ENCODE data around the gene TNFRSF13B. TPM values are rescaled to one million over a fixed set of nuclear protein-coding genes. Genes with fewer than 3 reads are reported as not detected.
"Not testable (repeated sequence)": the region's sequence is repeated elsewhere in the genome, so short reads cannot be mapped to it uniquely, and the experiment has no call there.

The TNFRSF13B gene
- total RNA-seq, 1 donor from 2014 or later = not detected

DNA sequence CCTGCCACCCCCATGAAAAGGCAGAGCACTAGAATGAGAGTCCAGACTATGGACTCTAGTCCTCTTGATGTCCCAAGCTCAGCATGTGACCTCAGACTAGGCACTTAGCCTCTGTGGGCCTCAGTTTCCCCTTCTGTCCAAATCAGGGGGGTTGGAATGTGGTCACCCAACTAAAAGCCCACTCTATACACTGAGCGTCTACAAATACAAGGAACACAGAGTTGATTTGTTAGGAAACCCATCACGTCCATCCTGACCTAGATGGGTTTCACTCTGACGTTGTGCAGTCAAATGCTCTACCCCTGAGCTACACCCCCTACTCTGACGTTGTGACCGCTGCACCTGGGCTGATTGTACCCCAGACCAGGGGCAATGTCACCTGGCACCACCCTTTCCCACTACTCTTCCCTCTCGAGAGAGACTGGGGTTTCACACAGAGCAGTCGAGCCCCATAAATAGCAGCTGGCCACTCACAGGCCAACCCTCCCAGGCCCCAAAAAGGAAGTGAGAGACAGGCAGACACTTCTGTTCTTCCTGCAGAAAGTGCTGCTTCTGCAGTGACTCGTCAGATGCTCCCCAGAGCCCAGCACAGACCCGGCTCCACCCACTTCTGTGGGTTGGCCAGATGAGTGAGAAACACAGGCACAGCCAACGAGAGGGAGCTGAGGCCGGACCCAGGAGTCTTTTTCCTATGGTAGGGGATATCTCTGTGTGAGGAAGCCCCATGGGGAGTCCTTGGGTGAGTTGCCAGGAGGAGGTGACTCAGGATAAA, 16.1 kb upstream of the TNFRSF13B start:
- peak; percentile 53 for ATAC-seq

DNA sequence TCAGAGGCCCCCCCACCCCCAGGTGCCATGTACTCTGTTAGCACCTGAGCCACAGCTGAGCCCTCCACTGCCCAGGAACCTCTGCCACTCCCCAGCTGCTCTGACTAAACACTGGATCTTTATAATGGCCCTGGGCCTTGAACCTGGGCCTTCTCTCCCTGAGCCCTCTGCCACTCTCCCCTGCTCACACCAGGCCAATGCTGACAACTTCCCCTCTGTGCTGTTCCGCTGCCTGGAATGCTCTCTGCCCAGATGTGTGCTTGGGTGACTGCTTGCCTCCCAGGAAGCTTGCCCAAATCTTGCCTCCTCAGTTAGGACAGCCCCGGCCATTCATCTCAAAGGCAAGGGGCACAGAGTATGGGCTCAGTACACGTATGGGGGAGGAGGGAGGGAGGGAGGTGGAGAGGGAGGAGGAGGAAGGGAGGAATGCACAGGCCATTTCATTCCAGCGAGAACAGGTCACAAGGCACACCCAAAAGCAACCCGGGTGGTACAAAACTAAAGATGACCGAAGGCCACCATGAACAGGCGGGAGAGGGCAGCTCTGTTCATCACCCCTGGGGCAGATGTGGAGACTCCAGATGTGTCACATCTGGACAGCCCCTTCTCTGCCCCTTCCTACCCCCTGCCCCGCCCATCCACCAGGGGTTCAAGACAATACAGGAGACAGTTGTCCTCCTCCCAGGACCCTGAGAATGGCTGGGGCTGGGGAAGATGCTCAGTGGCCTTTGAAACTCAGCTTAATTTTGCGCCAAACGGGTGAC, 15.3 kb upstream of the TNFRSF13B start:
- ATAC-seq (no peak), DNase-seq (ENCODE audit: low spot score) (no peak)

More for the DNA sequence above, 16.1 kb upstream of the TNFRSF13B start:
- no peak for DNase-seq (ENCODE audit: low spot score)

DNA sequence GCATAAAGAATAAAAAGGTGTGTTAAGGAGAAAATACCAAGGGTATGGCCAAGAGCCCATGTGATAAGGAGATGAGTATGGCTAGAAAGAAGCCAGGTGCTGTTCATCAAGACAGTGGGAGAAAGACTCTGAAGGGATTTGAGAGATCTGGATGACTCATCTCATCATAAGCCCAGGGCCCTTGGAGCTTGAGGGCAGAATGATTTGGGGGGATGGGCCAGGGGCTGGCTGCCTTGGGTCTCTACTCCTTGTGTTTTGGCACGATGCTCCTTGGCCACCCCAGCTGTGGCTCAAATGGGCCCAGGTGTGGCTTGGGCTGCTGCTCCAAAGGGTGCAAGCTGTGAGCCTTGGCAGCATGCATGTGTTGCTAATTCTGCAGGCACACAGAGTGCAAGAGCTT, 14.5 kb upstream of the TNFRSF13B start:
- DNase-seq (ENCODE audit: low spot score) (no peak), ATAC-seq (no peak)

DNA sequence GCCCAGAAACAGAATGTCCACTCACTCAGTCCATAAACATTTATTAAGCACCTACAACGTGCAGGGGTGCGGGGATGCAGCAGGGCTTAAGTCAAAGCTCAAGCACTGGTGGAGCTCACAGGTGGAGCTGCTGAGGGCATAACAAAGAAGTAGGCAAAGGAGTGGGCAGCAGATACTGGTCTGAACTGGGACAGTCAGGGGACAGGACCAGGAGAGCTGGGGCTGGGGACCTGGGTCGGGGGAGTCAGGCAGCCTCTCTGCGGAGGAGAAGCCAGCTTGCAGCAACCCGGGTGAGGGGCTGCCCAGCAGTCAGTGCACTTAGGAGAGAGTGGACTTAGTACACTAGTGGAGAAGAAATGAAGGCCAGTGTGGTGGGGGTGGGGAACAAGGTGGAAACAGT, 10.0 kb upstream of the TNFRSF13B start:
- ATAC-seq (no peak), DNase-seq (ENCODE audit: low spot score) (no peak)

DNA sequence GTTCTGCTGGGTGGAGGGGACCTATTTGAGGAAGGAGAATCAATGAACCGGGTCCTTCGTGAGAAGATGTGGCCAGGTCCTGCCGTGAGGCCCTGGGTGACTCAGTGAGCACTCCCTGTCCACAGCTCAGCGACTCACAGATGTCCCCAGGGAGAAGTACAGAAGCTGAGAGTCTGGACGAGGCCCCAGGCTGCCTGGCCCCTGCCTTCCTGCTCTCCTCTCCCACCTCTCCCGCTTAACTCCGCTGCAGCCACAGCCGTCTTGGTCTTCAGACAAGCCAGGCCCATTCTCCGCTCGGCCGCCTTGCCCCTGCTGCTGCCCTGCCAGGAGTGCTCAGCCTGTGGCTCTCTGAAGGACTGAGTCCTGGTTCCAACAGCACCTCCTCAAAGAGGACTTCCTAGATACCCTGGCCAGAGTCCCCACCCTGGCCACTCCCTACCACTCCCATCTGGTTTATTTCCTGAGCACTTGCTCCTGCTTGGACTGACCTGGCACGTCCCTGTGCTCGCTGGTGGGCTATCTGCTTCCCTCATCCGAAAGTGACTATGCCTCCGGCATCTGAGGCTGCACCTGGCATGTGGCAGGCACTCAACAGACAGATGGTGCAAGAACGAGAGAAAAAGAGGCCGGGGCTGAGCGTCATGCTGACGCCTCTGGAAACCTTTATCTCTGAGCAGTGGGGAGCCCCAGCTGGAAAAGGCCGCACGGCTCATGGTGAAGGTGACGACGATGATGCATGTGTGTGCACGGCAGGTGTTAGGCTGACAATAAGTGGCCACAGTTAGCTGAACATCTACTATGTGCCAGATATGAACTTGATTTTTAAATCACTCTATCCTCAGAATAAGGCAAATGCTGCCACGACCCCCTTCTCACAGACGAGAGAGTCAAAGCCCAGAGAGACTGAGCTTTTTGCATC, 9.2 kb upstream of the TNFRSF13B start:
- ATAC-seq = no peak

DNA sequence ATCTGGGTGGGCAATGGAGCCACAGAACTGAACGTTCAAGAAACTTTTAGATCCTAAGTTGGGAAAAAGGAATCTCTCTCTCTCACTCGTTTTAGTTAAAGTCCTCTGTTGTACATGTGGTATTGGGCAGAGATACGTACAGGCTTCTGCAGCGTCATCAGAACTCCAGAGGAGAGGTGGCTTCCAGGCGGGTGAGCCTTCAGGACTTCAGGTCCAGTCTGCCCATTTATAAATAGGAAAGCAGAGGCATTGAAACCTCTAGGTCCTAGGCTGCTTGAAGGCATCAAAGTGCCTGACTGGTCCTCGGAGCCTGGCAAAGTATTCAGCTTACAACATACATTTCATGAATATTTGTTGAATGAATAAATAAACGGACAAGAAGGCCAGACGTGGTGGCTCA, 8.1 kb upstream of the TNFRSF13B start:
- no peak for ATAC-seq

More for the DNA sequence above, 9.2 kb upstream of the TNFRSF13B start:
- no peak for DNase-seq (ENCODE audit: low spot score)

DNA sequence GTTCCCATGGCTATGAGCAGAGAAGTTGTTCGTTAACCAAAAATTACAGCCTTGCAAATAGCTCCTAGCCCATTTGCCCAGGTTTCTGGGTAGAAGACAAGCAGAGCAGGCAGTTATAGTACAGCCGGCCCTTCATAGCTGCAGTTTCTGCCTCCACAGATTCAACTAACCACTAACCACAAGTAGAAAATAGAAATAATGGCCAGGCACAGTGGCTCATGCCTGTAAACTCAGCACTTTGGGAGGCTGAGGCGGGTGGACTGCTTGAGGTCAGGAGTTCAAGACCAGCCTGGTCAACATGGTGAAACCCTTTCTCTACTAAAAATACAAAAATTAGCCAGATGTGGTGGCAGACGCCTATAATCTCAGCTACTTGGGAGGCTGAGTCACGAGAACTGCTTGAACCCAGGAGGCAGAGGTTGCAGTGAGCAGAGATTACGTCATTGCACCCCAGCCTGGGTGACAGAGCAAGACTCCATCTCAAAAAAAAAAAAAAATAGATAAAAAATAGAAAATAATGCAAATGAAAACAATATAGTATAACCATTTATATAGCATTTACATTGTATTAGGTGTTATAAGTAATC, 7.4 kb upstream of the TNFRSF13B start:
- not testable (repeated sequence) for DNase-seq (ENCODE audit: low spot score); ATAC-seq

More for the DNA sequence above, 8.1 kb upstream of the TNFRSF13B start:
- no peak for DNase-seq (ENCODE audit: low spot score)

DNA sequence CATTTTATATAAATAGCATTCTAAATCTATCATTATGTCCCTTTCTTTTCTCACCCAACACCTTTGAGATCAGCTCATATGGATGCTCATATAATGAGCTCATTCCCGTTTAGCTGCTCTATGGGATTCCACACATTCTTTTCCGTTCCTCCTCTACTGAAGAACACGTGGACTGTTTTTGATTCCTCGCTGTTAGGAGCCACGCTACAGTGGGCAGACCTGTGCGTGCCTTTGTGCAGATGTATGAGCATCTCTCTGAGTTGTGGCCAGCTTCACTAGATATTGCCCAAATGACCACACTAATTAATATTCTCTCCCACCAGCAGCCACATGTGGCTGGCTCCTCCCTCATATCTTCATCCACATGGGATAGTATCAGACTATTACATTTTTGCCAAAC, 6.0 kb upstream of the TNFRSF13B start:
- no peak for DNase-seq (ENCODE audit: low spot score)
- ATAC-seq = no peak

DNA sequence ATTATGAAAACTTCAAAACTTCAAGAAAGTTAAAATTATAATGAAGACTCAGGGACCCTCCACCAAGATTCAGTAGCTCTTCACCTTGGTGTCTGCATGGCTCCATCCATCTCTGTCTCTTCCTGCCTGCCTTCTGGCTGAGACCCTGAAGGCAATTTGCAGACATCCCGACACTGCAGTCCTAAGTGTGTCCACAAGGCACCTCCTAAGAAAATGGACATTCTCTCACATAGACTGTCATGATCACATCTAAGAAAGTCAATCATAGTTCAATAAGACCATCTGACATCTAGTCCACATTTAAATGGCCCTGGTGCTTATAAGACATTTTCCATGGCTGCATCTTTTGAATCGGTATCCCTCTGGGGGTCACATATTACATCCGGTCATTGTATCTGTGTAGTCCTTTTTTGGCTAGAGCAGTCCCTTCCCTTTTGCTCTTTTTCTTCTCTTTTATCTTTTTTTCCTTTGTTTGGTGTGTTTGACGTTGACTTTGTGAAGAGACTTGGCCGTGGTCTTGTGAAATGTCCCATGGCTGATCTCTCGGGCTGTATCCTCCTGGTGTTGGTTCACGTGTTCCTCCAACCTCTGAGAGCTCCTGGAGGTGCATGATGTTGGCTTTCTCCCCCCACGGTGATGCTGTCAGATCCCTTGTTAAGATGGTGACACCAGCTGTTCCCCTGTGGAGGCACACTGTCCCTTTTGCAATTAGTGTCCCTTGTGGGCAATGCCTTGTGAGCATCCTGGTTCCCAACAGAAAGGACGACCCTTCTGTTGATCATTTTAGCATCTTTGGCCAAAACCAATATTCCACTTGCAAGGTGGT, 5.0 kb upstream of the TNFRSF13B start:
- ATAC-seq = no peak
- DNase-seq (ENCODE audit: low spot score) = no peak

DNA sequence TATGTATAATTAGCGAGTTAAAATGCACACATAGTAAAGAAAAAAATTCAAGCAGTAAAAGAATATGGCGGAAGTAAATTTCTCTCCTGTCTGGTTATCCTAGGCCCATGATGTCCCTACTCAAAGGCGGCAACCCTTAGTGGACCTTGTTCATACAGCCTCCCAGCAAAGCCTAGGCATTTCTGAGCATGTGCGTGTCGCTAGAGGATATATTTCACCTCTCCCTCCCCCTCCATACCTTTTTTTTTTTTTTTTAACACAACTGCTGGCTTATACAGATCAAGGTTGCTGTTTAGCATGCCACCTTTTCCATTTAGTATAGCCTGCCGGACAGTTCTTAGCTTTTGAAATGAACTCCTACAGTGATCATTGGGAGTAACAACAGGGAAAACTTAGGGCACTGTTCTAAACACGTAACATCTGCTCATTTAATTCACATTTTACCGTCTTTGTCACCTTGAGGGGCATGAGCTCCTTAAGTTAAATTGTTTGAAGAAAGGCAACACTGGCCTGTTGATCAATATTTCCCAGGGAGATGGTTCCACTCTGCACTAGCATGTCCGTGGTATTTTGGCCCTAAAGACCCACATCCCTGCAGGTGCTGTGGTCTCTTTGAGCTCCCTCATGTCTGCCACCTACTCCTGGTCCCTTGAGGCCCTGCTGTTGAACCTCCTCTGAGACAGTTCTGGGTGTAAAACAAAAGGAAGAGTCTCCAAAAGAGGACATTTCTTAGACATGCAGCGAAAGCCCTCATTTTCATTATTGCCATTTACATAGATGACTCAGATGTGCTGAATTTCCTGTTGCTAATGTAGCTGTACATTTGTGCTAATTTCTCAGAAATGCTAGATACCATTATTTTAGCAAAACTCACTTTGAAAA, 4.1 kb upstream of the TNFRSF13B start:
- DNase-seq (ENCODE audit: low spot score) (no peak), ATAC-seq (no peak)

DNA sequence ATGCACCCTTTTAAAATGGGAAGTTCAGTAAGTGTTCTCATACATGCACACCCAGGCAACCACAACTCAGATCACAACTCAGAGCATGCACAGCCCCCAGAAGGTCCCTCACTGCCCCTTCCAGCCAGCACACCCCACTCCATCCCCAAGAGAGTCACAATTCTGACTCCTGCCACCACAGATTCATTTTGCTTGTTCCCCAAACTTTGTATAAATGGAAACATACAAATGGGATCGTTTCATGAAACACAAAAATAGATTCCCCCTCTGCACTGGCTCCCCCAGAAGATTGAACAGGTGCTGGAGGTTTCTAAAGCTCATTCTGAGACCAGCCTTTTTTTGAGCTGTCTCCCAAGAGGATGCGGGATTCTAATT, 3.3 kb upstream of the TNFRSF13B start:
- DNase-seq (ENCODE audit: low spot score) (no peak), ATAC-seq (no peak)

DNA sequence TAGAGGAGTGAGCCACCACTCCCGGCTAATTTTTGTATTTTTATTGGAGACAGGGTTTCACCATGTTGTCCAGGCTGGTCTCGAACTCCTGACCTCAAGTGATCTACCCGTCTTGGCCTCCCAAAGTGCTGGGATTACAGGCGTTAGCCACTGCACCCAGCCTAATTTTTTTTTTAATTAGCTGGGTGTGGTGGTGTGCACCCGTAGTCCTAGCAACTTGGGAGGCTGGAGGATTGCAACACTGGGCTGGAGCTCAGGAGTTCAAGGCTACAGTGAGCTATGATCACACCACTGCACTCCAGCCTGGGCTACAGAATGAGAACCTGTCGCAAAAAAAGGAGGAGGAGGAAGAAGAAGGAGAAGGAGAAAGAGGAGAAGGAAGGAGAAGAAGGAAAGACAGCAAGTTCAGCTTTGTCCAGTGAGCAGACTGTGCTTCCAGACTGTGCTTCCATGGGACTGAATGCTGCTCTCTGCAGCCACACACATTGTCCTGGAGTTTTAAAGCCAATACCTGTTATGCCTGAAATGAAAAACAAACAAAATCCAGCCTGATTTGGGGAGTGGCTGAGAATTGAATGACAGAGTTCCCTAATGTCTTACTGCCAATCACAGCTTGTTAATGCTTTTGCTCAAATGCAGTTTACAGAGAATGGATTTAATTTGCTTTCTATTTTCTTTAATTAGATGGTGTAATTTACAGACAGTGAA, 2.8 kb upstream of the TNFRSF13B start:
- DNase-seq (ENCODE audit: low spot score) (no peak), ATAC-seq (no peak)

DNA sequence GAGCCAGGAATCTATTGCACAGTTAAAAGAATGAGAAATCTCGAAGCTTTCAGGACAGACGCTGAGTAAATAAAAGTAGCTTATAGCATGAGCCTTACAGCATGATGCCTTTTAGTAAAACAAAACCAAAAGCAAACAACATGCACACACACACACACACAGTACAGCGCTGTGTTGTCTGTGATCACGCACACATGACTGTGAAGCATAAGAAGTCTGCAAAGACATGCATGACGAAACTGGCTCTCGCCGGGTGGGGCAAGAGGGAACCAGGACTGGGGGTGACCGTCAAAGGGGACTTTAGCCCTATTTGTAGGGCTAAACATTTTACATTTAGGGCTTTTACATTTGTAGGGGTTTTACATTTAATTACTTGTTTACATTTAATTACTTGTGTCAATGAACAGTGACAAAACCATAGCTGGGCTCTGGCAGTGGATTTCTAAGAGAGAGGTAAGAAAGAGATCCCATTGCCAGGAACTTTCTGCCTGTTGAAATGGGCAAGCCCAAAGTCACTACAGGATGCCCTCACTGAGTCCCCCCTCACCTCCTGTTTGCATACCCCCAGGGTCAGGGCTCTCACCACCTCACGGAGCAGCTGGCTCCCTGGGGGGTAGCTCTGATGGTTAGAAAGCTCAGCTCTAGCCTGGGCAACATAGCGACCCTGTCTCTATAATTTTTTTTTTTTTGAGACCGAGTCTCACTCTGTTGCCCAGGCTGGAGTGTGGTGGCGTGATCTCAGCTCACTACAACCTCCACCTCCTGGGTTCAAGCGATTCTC, 2.0 kb upstream of the TNFRSF13B start:
- ATAC-seq (no peak), DNase-seq (ENCODE audit: low spot score) (no peak)

DNA sequence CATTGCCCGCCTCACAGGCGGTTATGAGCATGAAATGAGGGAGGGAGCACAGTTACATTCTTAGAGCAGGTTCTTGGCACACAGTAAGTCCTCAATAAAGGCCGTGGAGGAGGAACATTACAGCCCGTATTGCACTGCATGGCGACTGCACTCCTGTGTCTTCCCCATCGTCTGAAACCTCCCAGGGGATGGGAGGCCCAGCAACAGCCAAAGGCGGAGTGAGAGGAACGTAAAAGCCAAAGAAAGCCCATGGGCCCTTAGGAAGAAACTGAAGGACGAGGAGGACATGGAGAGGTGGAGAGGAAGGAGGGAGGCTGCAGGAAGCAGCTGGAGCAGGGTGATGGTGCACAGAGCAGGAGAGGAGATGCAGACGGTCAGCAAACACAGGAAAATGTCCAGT, 1.1 kb upstream of the TNFRSF13B start:
- not testable (repeated sequence) for DNase-seq (ENCODE audit: low spot score); ATAC-seq

DNA sequence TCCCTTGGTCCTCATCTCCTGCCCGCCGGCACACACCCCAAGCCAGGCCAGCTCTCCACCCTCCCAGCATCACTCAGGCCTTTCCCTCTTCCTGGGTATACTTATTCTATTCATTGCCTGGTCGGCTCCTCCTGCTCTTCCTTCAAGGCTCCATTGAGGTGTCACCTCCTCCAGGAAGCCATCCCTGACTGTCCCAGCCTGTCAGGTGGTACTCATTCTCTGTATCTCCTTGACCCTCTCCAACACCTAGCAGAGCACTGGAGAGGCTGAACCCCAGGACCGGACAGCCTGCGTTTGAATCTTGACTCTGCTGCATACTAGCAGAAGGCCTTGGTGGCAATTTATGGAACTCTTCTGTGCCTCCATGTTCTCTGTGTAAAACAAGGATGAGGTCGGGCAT, 428 bp upstream of the TNFRSF13B start:
- DNase-seq (ENCODE audit: low spot score) (no peak), ATAC-seq (no peak)

DNA sequence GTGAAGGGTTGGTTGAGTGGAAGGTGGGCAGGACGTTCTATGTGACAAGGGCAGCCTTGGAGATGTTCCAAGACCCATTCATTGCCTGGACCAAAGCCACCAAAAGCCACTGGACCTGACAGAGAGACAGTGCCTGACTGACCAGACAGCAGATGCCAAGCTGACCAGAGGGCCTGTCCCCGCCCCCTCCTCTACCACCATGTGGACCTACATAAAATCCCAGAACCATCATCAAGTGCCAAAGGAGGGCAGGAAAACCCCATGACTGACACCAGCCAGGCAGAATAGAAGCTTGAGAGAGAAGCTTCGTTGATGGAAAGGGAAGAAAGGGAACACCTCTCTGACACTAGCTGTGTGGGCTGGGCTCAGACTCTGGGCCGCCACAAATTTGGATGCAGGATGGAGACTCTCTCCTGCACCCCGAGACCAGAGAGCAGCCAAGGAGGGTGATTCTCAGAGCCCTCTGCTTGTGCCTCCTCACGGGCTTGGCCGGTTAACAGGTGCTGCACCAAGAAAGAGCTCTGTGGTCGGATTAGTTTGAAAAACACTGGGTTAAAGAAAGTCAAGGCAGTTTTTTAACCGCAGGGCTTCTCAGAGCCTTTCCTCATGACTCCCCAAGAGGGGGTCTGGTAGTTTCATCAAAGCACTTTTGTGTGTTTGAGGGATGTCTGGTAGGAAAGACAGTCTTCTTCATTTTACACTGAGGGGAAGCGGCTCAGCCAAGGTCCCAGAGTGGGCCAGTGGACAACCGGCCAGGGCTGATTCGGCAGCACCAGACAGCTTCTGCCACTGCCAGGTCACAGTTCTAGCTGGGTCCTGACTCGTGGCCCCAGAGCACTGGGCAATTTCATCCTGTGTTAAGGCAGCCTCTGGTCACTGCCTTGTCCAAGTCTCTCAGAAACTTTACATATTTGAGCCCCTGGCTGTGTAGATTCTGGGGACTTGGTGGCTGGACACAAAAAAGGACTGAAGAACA, 1.7 kb downstream of the TNFRSF13B start:
- DNase-seq (ENCODE audit: low spot score) (no peak), ATAC-seq (no peak)
